Endodermal cell (in vitro differentiated cells): ENCODE data around the gene LPIN2. TPM values are rescaled to one million over a fixed set of nuclear protein-coding genes. Genes with fewer than 3 reads are reported as not detected.
A peak's percentile ranks its signal among the peaks of the same experiment; 100 is the strongest.

Experiments used
- DNase-seq: peaks from one replicate; pipeline ENCODE4 v3.0.0-alpha.2; 2017
- H3K27ac ChIP-seq: 2 replicates; pipeline ENCODE4 v1.5.1; 2013; ENCODE audit warnings: mild to moderate bottlenecking, low read depth, low read length, moderate library complexity
- H3K27me3 ChIP-seq: 2 replicates; pipeline ENCODE4 v1.6.1; 2013; ENCODE audit warnings: mild to moderate bottlenecking, low read length, moderate library complexity; ENCODE audit not compliant: insufficient read depth, control insufficient read depth, poor library complexity, severe bottlenecking
- H3K36me3 ChIP-seq: 2 replicates; pipeline ENCODE4 v1.7.0; 2013; ENCODE audit warnings: mild to moderate bottlenecking, low read length, moderate library complexity; ENCODE audit not compliant: control insufficient read depth, insufficient read depth
- H3K4me1 ChIP-seq: one replicate; pipeline ENCODE4 v1.7.0; 2013; ENCODE audit warnings: low read length; ENCODE audit not compliant: control insufficient read depth, insufficient read depth
- H3K4me3 ChIP-seq: 2 replicates; pipeline ENCODE4 v1.5.1; 2013; ENCODE audit warnings: mild to moderate bottlenecking, low read length, moderate library complexity
- H3K9ac ChIP-seq: 2 replicates; pipeline ENCODE4 v1.6.1; 2013; ENCODE audit warnings: mild to moderate bottlenecking, low read length, moderate library complexity; ENCODE audit not compliant: poor library complexity, severe bottlenecking; ENCODE audit errors: extremely low read depth
- H3K9me3 ChIP-seq: 2 replicates; pipeline ENCODE4 v1.6.1; 2013; ENCODE audit warnings: mild to moderate bottlenecking, low read length, moderate library complexity; ENCODE audit not compliant: control insufficient read depth
- H3K27ac Mint-ChIP-seq: 2 replicates; pipeline ENCODE4 v1.8.0; 2020; ENCODE audit warnings: mixed read lengths
- H3K27me3 Mint-ChIP-seq: 2 replicates; pipeline ENCODE4 v1.8.0; 2021; ENCODE audit warnings: mild to moderate bottlenecking, mixed read lengths; ENCODE audit not compliant: insufficient read depth
- H3K36me3 Mint-ChIP-seq: 2 replicates; pipeline ENCODE4 v1.8.0; 2020; ENCODE audit warnings: low read depth, mixed read lengths
- H3K4me1 Mint-ChIP-seq: 2 replicates; pipeline ENCODE4 v1.8.0; 2020; ENCODE audit warnings: mixed read lengths
- H3K4me3 Mint-ChIP-seq: 2 replicates; pipeline ENCODE4 v1.8.0; 2020; ENCODE audit warnings: mild to moderate bottlenecking, moderate library complexity, mixed read lengths
- H3K9me3 Mint-ChIP-seq: 2 replicates; pipeline ENCODE4 v1.8.0; 2020; ENCODE audit warnings: mild to moderate bottlenecking, mixed read lengths
- CTCF ChIP-seq: fragments of 200-600 bp; sonication (generic); conservative IDR thresholded peaks from 2 replicates; pipeline ENCODE4 v1.5.0; 2021; ENCODE audit warnings: antibody characterized with exemption, mild to moderate bottlenecking
- WGBS, 2 experiments: methylation state at CpG; one replicate each; pipeline versions ENCODE4 v1.1.5 to v1.1.7; 2013; ENCODE audit warnings: missing lambda C conversion rate in 2 of 2, mixed read lengths in 1 of 2; ENCODE audit not compliant: insufficient coverage in 1 of 2, insufficient read length in 1 of 2; 5-methylcytosine and 5-hydroxymethylcytosine counted together
- total RNA-seq, 2 donors: library from RNA; stranded (reverse); fragmentation: NEBNext Ultra II Directional in 1 of 2; extraction: Animal tissue kit (Norgen Biotek cat#: 25700) in 1 of 2; gene quantifications; 2 replicates in 1 of 2; 3 replicates in 1 of 2; pipeline ENCODE4 v1.2.1, GENCODE V29; 2021

LPIN2 gene
- total RNA-seq, 2 donors from 2014 or later = 22.9 to 31.8 TPM

DNA sequence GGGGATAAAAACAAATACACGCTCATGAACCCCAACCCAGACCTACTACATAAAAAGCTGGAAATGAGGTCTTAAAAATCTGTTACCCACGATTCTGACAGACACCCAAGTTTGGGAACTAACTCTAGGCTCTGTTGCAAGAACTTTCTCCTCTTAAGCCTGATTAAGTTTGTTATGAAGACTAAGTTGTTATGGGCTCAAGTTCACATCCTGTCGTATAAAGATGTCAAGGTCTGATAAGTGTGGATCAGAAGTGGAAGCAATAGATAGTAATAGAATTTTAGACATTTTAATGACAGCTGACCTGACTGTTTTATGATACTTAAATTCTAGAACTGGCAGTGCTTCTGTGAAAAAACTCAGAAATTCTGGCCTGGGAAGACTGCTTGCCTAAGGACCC lies 43.2 kb downstream of the LPIN2 start:
- Histone ChIP-seq H3K27ac (no peak overlapping the region), H3K36me3 (no peaks in the 10 kb centered on the region), H3K9ac (no peak overlapping the region), H3K4me1 (peaks cover 2% of the 10 kb centered on the region), H3K27me3 (no peaks in the 10 kb centered on the region), H3K9me3 (no peaks in the 10 kb centered on the region), H3K4me3 (no peak overlapping the region)
- 84 to 88% methylated on average over 3 of the region's 3 CpGs for WGBS, 2 experiments
- Mint-ChIP-seq H3K27me3 (no peaks in the 10 kb centered on the region), H3K36me3 (peaks cover 3% of the 10 kb centered on the region), H3K4me1 (peaks cover 22% of the 10 kb centered on the region), H3K9me3 (no peaks in the 10 kb centered on the region), H3K4me3 (no peak overlapping the region), H3K27ac (no peak overlapping the region)
- TF ChIP-seq CTCF = no peak
- DNase-seq = no peak

GRCh38 chr18:2968606-2969005 lies 44.3 kb downstream of the LPIN2 start:
- H3K4me1 Mint-ChIP-seq = peaks cover 22% of the 10 kb centered on the region
- no peaks in the 10 kb centered on the region for H3K27me3 Mint-ChIP-seq
- 100% methylated on average over 1 of the region's 1 CpG for WGBS, 2 experiments
- Histone ChIP-seq H3K9ac (no peak overlapping the region), H3K36me3 (no peaks in the 10 kb centered on the region), H3K27me3 (no peaks in the 10 kb centered on the region), H3K9me3 (no peaks in the 10 kb centered on the region), H3K4me3 (no peak overlapping the region), H3K27ac (no peak overlapping the region), H3K4me1 (no peaks in the 10 kb centered on the region)
- no peaks in the 10 kb centered on the region for H3K9me3 Mint-ChIP-seq
- no peak overlapping the region for H3K4me3 Mint-ChIP-seq
- TF ChIP-seq CTCF = no peak
- no peaks in the 10 kb centered on the region for H3K36me3 Mint-ChIP-seq
- no peak for DNase-seq
- no peak overlapping the region for H3K27ac Mint-ChIP-seq

DNA sequence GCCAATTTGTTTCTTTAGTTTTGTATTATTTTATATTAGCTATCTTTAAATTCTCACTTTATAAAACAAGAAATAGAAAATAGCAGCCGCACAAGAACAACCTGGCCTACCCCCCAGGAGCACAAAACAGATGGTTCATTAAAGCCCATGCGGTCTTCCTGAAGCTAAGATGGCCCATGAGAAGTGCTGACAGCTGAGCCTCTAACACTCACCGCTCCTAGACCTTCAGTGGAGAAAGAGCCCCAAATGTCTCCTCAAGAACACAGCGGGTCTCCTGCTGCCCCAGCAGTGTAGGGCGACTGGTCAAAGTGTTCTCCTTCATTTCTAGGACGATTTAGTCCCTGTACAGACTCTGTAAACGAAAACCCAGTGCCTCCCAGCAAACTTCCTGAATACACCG lies 45.1 kb downstream of the LPIN2 start:
- H3K36me3 Mint-ChIP-seq = no peaks in the 10 kb centered on the region
- no peaks in the 10 kb centered on the region for H3K9me3 Mint-ChIP-seq
- Histone ChIP-seq H3K27me3 (no peaks in the 10 kb centered on the region), H3K9ac (no peak overlapping the region), H3K36me3 (no peaks in the 10 kb centered on the region), H3K4me3 (no peak overlapping the region), H3K27ac (no peak overlapping the region), H3K4me1 (no peaks in the 10 kb centered on the region), H3K9me3 (no peaks in the 10 kb centered on the region)
- peaks cover 22% of the 10 kb centered on the region for H3K4me1 Mint-ChIP-seq
- DNase-seq = no peak
- no peak for TF ChIP-seq CTCF
- 83 to 92% methylated on average over 5 to 8 of the region's 8 CpGs for WGBS, 2 experiments
- H3K4me3 Mint-ChIP-seq = no peak overlapping the region
- peak overlapping the region; percentile 84 for H3K27ac Mint-ChIP-seq
- no peaks in the 10 kb centered on the region for H3K27me3 Mint-ChIP-seq
